HUES64 (cell line): ENCODE measurements around the gene LY6G6F.

Source experiments
- H3K27ac ChIP-seq: 2 replicates; pipeline ENCODE4 v1.7.0; 2013; ENCODE audit warnings: low read depth, low read length, inconsistent platforms
- H3K27me3 ChIP-seq: 2 replicates; pipeline ENCODE4 v1.6.1; 2013; ENCODE audit warnings: mild to moderate bottlenecking, low read length; ENCODE audit not compliant: insufficient read depth
- H3K36me3 ChIP-seq: 2 replicates; pipeline ENCODE4 v1.6.1; 2013; ENCODE audit warnings: mild to moderate bottlenecking, low read length; ENCODE audit not compliant: insufficient read depth
- H3K4me1 ChIP-seq: 2 replicates; pipeline ENCODE4 v1.6.1; 2013; ENCODE audit warnings: mild to moderate bottlenecking, low read length, moderate library complexity; ENCODE audit not compliant: insufficient read depth
- H3K4me3 ChIP-seq: 2 replicates; pipeline ENCODE4 v1.5.1; 2013; ENCODE audit warnings: mild to moderate bottlenecking, low read length, moderate library complexity
- H3K9ac ChIP-seq: 2 replicates; pipeline ENCODE4 v1.6.1; 2013; ENCODE audit warnings: mild to moderate bottlenecking, low read depth, low read length
- H3K9me3 ChIP-seq: 2 replicates; pipeline ENCODE4 v1.6.1; 2013; ENCODE audit warnings: low read depth, low read length; ENCODE audit not compliant: insufficient read depth
- WGBS: fragments of 150-250, 120-280 bp; methylation state at CpG from one replicate; pipeline ENCODE4 v1.1.7; 2013; ENCODE audit warnings: missing lambda C conversion rate; 5-methylcytosine and 5-hydroxymethylcytosine counted together

Gene LY6G6F

DNA sequence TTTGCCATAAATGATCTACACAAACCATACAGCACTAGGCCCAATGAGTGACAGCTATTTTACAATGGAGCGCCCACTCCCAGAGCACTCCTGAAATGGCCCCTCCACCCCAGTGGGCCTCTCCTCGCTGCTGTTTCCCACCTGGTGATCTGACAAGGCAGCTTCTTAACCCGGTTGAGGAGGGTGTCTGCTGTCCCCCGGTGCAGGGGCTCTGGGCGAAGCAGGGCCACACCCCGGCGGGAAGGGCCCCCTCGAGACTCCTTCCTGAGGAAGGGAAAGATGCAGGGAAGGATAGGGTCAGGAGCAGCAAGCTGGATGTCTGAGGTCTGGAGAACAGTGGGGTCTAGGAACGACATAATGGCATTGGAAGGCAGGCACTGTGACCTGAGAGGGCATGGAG is 13.8 kb upstream of the LY6G6F start:
- H3K27me3 ChIP-seq = no peaks in the 10 kb centered on the region
- no peaks in the 10 kb centered on the region for H3K9me3 ChIP-seq
- WGBS = 94% methylated on average over 9 of the region's 9 CpGs
- no peaks in the 10 kb centered on the region for H3K4me1 ChIP-seq
- H3K4me3 ChIP-seq = no peak overlapping the region
- H3K9ac ChIP-seq = no peak overlapping the region
- H3K27ac ChIP-seq = no peak overlapping the region
- peaks cover 72% of the 10 kb centered on the region for H3K36me3 ChIP-seq

- Histone ChIP-seq H3K27ac (no peak overlapping the region), H3K4me3 (no peak overlapping the region), H3K9ac (no peak overlapping the region), H3K4me1 (no peaks in the 10 kb centered on the region), H3K36me3 (peaks cover 66% of the 10 kb centered on the region), H3K9me3 (no peaks in the 10 kb centered on the region), H3K27me3 (no peaks in the 10 kb centered on the region)
- 89% methylated on average over 6 of the region's 6 CpGs for WGBS
These were observed 13.1 kb upstream of the LY6G6F start for GRCh38 chr6:31693535-31693934.

DNA sequence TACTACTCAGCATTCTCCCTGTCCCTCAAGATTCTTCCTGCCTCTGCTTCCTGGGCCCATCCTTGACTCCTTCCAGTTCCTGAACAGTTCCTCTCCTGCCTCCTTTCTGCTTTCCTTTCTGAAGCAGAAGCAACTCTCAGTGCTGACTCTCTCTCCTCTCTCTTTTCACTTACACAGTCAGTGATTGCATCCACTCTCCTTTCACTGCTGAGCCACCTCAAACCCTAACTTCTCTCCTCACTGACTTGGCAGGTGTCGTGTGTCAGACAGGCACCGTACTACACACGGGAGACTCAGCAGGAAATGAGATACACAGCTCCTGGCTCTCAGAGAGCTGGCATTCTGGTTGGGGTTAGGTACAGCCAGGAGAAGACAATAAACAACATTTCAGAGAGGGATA is 9.1 kb upstream of the LY6G6F start:
- Histone ChIP-seq H3K9ac (no peak overlapping the region), H3K4me3 (no peak overlapping the region), H3K36me3 (peaks cover 43% of the 10 kb centered on the region), H3K4me1 (0 out of 2 replicates have a peak, but pooled peaks cover 4% of the 10 kb centered on the region), H3K27me3 (no peaks in the 10 kb centered on the region), H3K9me3 (no peaks in the 10 kb centered on the region), H3K27ac (no peak overlapping the region)
- 95% methylated on average over 3 of the region's 3 CpGs for WGBS

DNA sequence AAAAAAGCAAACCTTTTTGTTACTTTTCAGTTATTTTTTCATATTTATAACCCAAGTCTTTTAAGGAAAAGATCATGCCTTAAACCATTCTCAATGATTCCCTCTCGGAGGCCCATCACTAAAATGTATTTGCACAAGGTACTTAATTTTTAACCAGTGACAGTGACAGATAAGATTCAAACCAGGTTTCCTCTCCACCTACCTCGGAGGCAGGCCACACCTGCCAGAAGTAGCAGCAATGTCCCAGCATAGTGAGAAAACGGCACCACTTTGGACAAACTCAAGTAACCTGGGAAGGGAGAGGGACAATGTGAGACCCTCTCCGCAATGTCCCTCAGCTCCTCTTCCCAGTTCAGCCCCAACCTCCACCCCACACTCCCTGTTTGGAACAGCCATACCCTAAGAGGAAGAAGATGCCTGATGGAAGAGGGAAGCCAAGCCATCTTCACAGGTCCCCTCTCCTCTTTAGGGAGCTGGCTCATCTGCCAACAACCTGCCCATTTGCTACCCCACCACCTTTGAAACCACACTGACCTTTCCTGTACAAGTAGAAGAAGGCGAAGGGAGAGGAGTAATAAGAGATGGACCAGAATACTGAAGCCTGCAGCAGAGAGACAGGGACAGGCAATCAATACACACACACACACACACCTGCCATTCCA is 5.8 kb upstream of the LY6G6F start:
- H3K9me3 ChIP-seq = no peaks in the 10 kb centered on the region
- 93% methylated on average over 3 of the region's 5 CpGs for WGBS
- 0 out of 2 replicates have a peak, but pooled peaks cover 4% of the 10 kb centered on the region for H3K4me1 ChIP-seq
- no peak overlapping the region for H3K9ac ChIP-seq
- H3K4me3 ChIP-seq = no peak overlapping the region
- peaks cover 19% of the 10 kb centered on the region; the same call in 1 of the 2 replicates for H3K36me3 ChIP-seq
- no peak overlapping the region for H3K27ac ChIP-seq
- no peaks in the 10 kb centered on the region for H3K27me3 ChIP-seq

DNA sequence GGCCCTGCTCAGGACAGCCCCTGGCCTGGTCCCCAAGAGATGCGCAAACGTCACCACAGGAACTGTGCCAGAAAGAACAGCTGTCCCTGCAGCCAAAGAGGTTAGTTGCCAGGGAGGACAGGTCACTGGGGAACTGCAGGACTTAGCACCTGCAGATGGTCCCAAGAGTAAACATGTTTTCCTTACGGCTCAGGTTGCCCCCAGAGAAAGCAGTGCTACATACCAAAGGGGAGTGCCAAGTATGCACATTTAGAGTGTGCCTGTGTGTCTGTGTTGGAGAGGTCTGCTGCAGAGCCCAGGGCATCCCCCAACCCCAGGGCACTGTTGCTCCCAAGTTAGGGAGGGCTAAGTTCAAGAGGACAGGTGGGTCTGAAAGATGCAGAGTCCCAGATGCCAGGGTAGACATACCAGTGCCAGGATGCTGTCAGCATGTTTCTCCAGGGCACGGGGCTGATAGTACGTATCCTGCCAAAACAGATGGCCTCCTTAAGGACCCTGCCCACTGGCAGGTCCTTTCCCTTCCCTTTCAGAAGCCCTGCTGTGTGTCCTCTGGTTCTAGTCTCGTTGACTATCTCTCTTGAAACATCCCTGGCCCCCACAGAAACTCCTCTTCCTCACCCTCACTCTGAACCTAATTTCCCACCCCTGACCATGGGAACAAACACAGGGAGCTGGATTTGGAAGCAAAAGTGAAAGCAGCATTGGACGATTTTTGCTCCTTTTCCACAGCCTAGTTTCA is 4.8 kb upstream of the LY6G6F start:
- Histone ChIP-seq H3K27me3 (no peaks in the 10 kb centered on the region), H3K9me3 (no peaks in the 10 kb centered on the region), H3K36me3 (peaks cover 15% of the 10 kb centered on the region; the same call in 1 of the 2 replicates), H3K27ac (no peak overlapping the region), H3K9ac (peak overlapping the region; percentile 84; the same call in 1 of the 2 replicates), H3K4me3 (peak overlapping the region; percentile 87), H3K4me1 (0 out of 2 replicates have a peak, but pooled peaks cover 4% of the 10 kb centered on the region)
- 68% methylated on average over 7 of the region's 7 CpGs for WGBS

DNA sequence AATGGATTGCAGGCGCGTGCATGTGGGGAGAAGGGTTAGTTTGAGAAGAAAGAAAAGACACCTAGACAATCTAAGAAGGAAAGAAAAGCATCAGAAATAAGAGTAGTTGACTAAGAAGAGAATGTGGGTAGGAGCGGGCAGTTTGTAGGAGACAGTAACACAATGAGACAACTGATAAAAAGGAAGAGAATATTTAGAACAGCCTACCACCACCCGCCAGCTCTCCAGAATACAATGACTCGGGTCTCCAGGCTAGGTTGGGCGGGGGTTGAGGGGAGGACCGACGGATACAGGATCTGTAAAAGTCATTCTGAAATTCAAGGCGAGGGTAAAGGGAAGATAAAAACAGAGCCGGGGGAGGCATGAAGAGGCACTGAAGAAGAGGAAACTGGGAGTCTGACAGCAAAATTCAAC is 4.3 kb upstream of the LY6G6F start:
- Histone ChIP-seq H3K27me3 (no peaks in the 10 kb centered on the region), H3K9ac (peak overlapping the region; percentile 84), H3K27ac (peak overlapping the region; percentile 90; the same call in 1 of the 2 replicates), H3K9me3 (no peaks in the 10 kb centered on the region), H3K4me1 (0 out of 2 replicates have a peak, but pooled peaks cover 4% of the 10 kb centered on the region), H3K36me3 (peaks cover 10% of the 10 kb centered on the region; the same call in 1 of the 2 replicates), H3K4me3 (peak overlapping the region; percentile 87)
- 4% methylated on average over 8 of the region's 10 CpGs for WGBS

DNA sequence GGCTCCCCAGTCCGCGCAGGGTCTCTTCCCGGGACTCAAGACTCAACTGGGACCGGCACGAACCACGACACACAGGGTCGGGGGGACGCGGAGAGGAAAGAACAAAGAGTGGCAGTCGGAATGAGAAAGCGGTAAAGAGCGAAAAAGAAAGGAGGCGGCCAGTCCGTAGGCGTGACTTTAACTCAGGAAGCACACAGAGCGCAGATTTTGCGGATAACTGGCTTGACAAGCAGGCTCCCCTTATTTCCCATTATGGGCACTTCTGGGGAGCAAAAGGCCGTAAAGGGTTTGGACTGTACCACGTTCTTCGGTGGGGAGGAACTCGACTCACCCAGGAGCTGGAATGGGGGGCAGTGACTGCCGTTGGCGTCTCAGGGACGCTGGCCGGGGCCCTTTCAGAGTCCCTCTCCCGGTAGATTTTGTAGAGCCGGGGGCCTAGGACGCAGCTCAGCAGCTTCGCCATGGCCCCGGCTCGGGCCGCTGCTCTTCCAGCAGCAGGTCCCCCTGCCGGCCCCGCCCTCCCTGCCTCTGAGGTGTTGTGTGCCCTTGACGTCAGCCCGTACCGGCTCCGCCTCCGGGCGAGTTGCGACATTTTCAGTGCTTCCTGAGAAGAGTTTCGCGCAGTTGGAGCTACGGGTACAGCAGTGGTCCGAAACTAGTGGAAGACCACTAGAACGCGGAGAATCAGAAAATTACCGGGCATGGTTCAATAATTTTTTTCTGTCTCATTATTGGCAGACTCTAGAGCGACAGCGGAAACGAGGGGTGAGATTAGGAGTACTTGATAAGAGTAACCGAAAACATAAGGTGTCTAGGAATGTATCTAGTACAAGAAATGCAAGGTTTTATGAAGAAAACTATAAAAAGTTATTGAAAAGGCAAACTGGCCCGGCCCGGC is 3.6 kb upstream of the LY6G6F start, which contains the start of gene ABHD16A:
ABHD16A (minus strand) TSS at position 506 of the 898 bp plus-strand sequence; CDS start at position 463, 43 bp downstream.
- peaks cover 10% of the 10 kb centered on the region; the same call in 1 of the 2 replicates for H3K36me3 ChIP-seq
- no peaks in the 10 kb centered on the region for H3K9me3 ChIP-seq
- H3K27me3 ChIP-seq = no peaks in the 10 kb centered on the region
- peak within 1 kb of the TSS; percentile 84 for H3K9ac ChIP-seq
- WGBS = 4% methylated on average over 54 of the region's 54 CpGs
- H3K4me1 ChIP-seq = 0 out of 2 replicates have a peak, but pooled peaks cover 4% of the 10 kb centered on the region
- H3K4me3 ChIP-seq = peak within 1 kb of the TSS; percentile 87
- H3K27ac ChIP-seq = peak within 1 kb of the TSS; percentile 90

- no peak overlapping the region for H3K9ac ChIP-seq
- H3K4me1 ChIP-seq = 0 out of 2 replicates have a peak, but pooled peaks cover 4% of the 10 kb centered on the region
- no peaks in the 10 kb centered on the region for H3K27me3 ChIP-seq
- no peaks in the 10 kb centered on the region for H3K36me3 ChIP-seq
- no peaks in the 10 kb centered on the region for H3K9me3 ChIP-seq
- WGBS = 91% methylated on average over 6 of the region's 6 CpGs
- H3K27ac ChIP-seq = no peak overlapping the region
- H3K4me3 ChIP-seq = no peak overlapping the region
These were observed 735 bp upstream of the LY6G6F start for GRCh38 chr6:31705931-31706330.

DNA sequence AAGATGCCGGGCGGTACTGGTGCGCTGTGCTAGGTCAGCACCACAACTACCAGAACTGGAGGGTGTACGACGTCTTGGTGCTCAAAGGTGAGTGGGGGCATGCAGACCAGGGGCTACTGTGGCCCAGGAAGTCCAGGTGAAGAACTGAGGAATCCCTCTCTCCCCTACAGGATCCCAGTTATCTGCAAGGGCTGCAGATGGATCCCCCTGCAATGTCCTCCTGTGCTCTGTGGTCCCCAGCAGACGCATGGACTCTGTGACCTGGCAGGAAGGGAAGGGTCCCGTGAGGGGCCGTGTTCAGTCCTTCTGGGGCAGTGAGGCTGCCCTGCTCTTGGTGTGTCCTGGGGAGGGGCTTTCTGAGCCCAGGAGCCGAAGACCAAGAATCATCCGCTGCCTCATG is 1.0 kb downstream of the LY6G6F start:
- Histone ChIP-seq H3K4me3 (no peak overlapping the region), H3K9ac (no peak overlapping the region), H3K9me3 (no peaks in the 10 kb centered on the region), H3K4me1 (no peaks in the 10 kb centered on the region), H3K36me3 (no peaks in the 10 kb centered on the region), H3K27me3 (no peaks in the 10 kb centered on the region), H3K27ac (no peak overlapping the region)
- 95% methylated on average over 10 of the region's 10 CpGs for WGBS

DNA sequence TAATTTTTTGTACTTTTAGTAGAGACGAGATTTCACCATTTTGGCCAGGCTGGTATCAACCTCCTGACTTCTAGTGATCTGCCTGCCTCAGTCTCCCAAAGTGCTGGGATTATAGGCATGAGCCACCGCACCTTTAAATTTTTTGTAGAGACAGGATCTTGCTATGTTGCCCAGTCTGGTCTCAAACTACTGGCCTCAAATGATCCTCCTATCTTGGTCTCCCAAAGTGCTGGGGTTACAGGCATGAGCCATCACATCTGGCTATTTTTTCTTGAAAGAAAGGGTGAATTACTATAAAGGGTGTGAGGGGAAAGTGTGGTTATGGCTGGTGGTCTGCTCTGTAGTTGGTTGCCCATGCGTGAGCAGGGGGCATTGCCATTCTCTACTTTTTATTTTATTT is 1.6 kb downstream of the LY6G6F start:
- 91% methylated on average over 2 of the region's 3 CpGs for WGBS
- Histone ChIP-seq H3K27ac (no peak overlapping the region), H3K27me3 (no peaks in the 10 kb centered on the region), H3K4me1 (peaks cover 2% of the 10 kb centered on the region; the same call in 1 of the 2 replicates), H3K9me3 (no peaks in the 10 kb centered on the region), H3K9ac (no peak overlapping the region), H3K36me3 (no peaks in the 10 kb centered on the region), H3K4me3 (no peak overlapping the region)
